NCI-H460 (cell line): ENCODE measurements around the gene DEF6. TPM values are rescaled to one million over a fixed set of nuclear protein-coding genes. Genes with fewer than 3 reads are reported as not detected.
"Not testable (repeated sequence)": the region's sequence is repeated elsewhere in the genome, so short reads cannot be mapped to it uniquely, and the experiment has no call there.

Experiments
- DNase-seq: peaks from one replicate; pipeline ENCODE4 v3.0.0-alpha.2; 2016; ENCODE audit warnings: low read depth; ENCODE audit errors: extremely low read depth
- total RNA-seq: library from RNA; depleted of rRNA; stranded (reverse); fragments of >200 nt; shearing (Covaris generic); gene quantifications from 2 replicates; pipeline ENCODE4 v1.2.3, GENCODE V29; 2014

The DEF6 gene
- total RNA-seq, 1 experiment from 2014 or later = 2.1 TPM

GRCh38 chr6:35307138-35307537 lies 9.5 kb downstream of the DEF6 start:
- not testable (repeated sequence) for DNase-seq

GRCh38 chr6:35308543-35308942 lies 10.9 kb downstream of the DEF6 start:
- DNase-seq = not testable (repeated sequence)

- DNase-seq = no peak
Measured at GRCh38 chr6:35309611-35310264, 12.1 kb downstream of the DEF6 start.

- DNase-seq = no peak
Measured at GRCh38 chr6:35310265-35310831, 12.7 kb downstream of the DEF6 start.

DNA sequence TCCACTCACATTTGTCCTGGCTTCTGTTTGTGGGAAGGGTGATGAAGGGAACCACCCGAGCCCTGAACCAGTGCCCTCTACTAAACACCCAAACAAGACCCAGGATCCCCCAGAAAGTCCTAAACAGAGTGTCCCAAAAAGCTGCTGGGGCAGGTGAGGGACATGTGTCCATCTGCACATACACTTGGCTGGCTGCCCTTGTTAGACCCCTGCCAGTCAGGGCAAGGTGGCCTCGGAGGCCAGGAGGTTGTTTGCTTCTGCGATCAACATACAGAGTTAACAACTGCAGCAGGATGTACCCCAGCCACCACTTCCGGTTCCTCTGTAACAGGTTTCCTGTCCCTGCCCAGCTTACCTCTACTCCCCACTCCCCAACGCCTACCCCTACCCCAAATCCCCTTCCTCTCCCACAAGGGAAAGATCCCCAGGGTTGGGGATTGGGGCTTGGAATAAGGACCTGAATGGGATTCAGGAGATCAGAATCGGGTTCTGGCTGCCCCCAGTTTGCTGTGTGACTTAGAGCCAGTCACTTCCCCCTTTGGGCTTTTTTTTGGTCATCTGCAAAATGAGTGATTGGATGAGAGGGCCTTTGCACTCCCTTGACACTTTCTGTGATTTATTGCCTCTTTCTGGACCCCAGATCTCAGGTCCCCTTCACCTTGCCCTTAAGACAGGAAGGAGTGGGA lies 13.9 kb downstream of the DEF6 start:
- no peak for DNase-seq

- DNase-seq = no peak
Measured at GRCh38 chr6:35312076-35312800, 14.6 kb downstream of the DEF6 start.

DNA sequence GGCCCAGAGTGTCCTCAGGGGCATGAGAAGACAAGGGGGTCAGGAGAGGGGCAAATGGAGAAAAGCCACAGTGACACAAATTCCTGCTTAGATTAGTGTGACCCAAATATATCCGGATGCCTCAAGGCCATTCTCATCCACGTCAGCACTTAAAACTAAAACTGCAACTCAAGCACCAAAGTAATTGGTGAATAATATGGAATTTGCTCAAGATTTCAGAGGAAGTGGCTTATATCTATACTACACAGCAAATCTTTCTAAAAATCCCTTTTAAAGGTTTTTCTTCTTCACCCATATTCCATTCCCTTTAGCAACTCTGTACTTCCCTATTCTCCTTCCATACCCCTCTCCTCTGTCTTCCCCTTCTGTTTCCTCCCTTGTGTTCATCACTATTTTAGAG lies 15.2 kb downstream of the DEF6 start:
- DNase-seq = no peak

DNA sequence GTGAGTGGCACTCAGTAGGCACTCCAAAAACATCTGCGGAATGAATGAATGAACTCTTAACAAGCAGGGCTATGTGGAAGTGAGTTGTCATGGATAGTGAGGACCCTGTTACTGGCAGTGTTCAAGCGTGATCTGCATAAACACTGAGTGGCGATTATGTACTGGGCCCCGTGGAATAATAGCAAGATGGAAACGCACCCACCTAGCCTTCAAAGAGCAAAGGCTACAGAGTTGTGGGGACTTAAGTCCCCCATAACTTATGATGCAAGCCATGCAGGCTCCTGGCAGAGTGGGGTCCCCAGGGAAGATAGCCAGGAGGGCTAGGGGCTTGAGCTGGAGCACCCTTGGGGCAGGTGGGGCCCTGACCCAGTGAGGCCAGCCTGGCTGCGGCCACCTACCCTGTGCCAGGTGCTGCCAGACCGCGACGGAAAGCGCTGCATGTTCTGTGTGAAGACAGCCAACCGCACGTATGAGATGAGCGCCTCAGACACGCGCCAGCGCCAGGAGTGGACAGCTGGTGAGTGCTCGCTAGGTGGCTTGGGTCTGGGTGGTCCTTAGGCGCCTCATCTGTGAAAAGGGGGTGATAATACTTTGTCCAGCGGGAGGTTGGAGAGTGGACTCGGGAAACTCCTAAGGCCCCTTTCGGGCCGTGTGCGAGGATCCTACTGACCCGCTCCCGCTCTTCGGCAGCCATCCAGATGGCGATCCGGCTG lies 20.0 kb downstream of the DEF6 start:
- no peak for DNase-seq

- peak; percentile 41 for DNase-seq
Measured at GRCh38 chr6:35318196-35319171, 20.9 kb downstream of the DEF6 start.

DNA sequence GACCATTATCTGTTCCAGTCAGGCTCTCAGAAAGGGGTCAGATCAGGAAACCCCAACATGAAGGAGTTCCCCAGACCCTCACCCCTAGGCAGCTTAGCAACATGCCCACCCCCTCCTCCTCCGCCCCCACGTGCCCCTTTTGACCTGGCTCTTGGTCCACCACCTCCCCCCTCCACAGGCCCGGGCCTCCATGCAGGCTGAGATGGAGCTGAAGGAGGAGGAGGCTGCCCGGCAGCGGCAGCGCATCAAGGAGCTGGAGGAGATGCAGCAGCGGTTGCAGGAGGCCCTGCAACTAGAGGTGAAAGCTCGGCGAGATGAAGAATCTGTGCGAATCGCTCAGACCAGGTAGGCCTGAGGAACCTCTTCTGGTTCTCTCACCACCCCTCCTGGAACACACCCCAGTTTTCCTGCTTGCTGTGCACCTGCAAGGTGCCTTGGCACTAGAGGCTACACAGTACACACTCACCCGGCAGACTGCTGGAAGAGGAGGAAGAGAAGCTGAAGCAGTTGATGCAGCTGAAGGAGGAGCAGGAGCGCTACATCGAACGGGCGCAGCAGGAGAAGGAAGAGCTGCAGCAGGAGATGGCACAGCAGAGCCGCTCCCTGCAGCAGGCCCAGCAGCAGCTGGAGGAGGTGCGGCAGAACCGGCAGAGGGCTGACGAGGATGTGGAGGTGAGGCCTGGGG lies 21.9 kb downstream of the DEF6 start:
- DNase-seq = no peak

- DNase-seq = no peak
Measured at GRCh38 chr6:35320031-35320410, 22.4 kb downstream of the DEF6 start.

- no peak for DNase-seq
Measured at GRCh38 chr6:35321091-35321490, 23.5 kb downstream of the DEF6 start.

GRCh38 chr6:35327349-35328027 lies 29.9 kb downstream of the DEF6 start:
- peak; percentile 30 for DNase-seq

GRCh38 chr6:35328108-35328723 lies 30.6 kb downstream of the DEF6 start:
- DNase-seq = no peak

DNA sequence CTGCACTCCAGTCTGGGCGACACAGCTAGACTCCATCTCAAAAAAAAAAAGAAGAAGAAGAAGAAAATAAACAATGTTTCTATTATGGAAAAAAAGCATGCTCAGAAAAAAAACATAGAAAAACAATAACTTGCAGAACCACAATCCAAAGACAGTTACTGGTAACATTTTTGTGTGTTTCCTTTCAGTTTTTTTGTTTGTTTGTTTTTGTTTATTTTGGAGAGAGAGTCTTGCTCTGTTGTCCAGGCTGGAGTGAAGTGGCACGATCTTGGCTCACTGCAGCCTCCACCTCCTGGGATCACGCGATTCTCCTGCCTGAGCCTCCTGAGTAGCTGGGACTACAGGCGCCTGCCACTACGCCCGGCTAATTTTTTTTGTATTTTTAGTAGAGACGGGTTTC lies 31.3 kb downstream of the DEF6 start:
- not testable (repeated sequence) for DNase-seq

GRCh38 chr6:35330541-35331119 lies 33.0 kb downstream of the DEF6 start:
- no peak for DNase-seq

GRCh38 chr6:35332074-35332887 lies 34.7 kb downstream of the DEF6 start:
- DNase-seq = peak; percentile 63
